ENCODE results near the gene AFTPH. TPM values are rescaled to one million over a fixed set of nuclear protein-coding genes. Genes with fewer than 3 reads are reported as not detected.

Gene AFTPH
- total RNA-seq, 1 experiment from 2014 or later, result 18.8 TPM

- intact Hi-C loops (cut with micrococcal nuclease; ENCODE audit: unreplicated experiment), result no loop called here
- Histone ChIP-seq H3K9me3 (ENCODE audit: low read depth, low read length, poor library complexity, severe bottlenecking) (no peaks in the 10 kb centered on the region), H3K36me3 (ENCODE audit: insufficient read depth, low read length, poor library complexity, severe bottlenecking) (no peaks in the 10 kb centered on the region), H3K4me1 (ENCODE audit: insufficient read depth, low read length, poor library complexity, severe bottlenecking) (peaks cover 2% of the 10 kb centered on the region), H3K27ac (ENCODE audit: low read depth, low read length, poor library complexity, severe bottlenecking) (no peak overlapping the region), H3K4me3 (ENCODE audit: low read depth, low read length, poor library complexity, severe bottlenecking) (no peak overlapping the region), H3K27me3 (replicated peaks; ENCODE audit: insufficient read depth, low read depth, low read length, poor library complexity) (no peaks in the 10 kb centered on the region)
- DNase-seq (ENCODE audit: low spot score), result no peak
- CTCF ChIA-PET, result no interaction called here
- POLR2A ChIA-PET (ENCODE audit: low non-redundant PET), result no interaction called here
- TF ChIP-seq CTCF (conservative IDR thresholded peaks at IDR 0.05; ENCODE audit: low read depth, low read length) (no peak), EZH2 (IDR thresholded peaks at IDR 0.05; ENCODE audit: borderline replicate concordance, low read depth, low read length, poor library complexity, severe bottlenecking) (no peak)
- BruUV-seq (replicated peaks), result no TSS peak
Measured at GRCh38 chr2:64622443-64623241, 98.5 kb downstream of the AFTPH start.

DNA sequence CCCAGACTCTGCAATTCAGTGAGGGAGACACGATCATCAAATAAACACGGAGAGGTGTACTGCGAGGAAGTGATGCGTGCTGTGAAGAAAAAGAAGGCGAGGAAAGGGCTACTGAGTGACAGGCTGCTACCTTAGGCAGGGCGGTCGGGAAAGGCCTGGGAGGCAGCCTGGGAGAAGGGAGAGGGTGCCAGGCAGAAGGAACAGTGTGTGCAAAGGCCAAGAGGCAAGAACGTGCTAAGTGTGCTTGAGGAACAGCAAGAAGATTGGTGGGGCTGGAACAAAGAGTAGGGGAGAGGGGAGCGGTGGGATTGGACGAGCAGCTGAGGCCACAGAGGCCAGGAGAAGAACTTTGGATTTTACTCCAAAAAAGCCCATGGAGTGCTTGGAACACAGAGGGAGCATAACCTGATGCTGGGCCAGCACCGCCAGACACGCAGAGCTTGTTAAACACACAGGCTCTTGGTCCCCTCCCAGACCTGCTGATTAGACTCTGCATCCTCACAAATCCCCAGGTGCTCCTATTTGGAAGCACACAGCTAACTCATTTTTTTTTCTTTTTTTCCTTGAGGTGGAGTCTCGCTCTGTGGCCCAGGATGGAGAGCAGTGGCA lies 99.2 kb downstream of the AFTPH start:
- Histone ChIP-seq H3K27me3 (replicated peaks; ENCODE audit: insufficient read depth, low read depth, low read length, poor library complexity) (no peaks in the 10 kb centered on the region), H3K4me1 (ENCODE audit: insufficient read depth, low read length, poor library complexity, severe bottlenecking) (no peaks in the 10 kb centered on the region), H3K4me3 (ENCODE audit: low read depth, low read length, poor library complexity, severe bottlenecking) (no peak overlapping the region), H3K9me3 (ENCODE audit: low read depth, low read length, poor library complexity, severe bottlenecking) (no peaks in the 10 kb centered on the region), H3K36me3 (ENCODE audit: insufficient read depth, low read length, poor library complexity, severe bottlenecking) (no peaks in the 10 kb centered on the region), H3K27ac (ENCODE audit: low read depth, low read length, poor library complexity, severe bottlenecking) (no peak overlapping the region)
- no peak for TF ChIP-seq EZH2 (IDR thresholded peaks at IDR 0.05; ENCODE audit: borderline replicate concordance, low read depth, low read length, poor library complexity, severe bottlenecking)
- ChIA-PET CTCF (no interaction called here), POLR2A (ENCODE audit: low non-redundant PET) (no interaction called here)
- no peak for DNase-seq (ENCODE audit: low spot score)
- intact Hi-C loops (cut with micrococcal nuclease; ENCODE audit: unreplicated experiment), result no loop called here
- BruUV-seq (replicated peaks), result no TSS peak

GRCh38 chr2:64624108-64624610 lies 100.0 kb downstream of the AFTPH start:
- intact Hi-C loops (cut with micrococcal nuclease; ENCODE audit: unreplicated experiment), result no loop called here
- TF ChIP-seq CTCF (conservative IDR thresholded peaks at IDR 0.05; ENCODE audit: low read depth, low read length) (no peak), EZH2 (IDR thresholded peaks at IDR 0.05; ENCODE audit: borderline replicate concordance, low read depth, low read length, poor library complexity, severe bottlenecking) (no peak)
- no peak for DNase-seq (ENCODE audit: low spot score)
- BruUV-seq (replicated peaks), result no TSS peak
- no peak overlapping the region for H3K4me3 ChIP-seq (ENCODE audit: low read depth, low read length, poor library complexity, severe bottlenecking)
- H3K27me3 ChIP-seq (replicated peaks; ENCODE audit: insufficient read depth, low read depth, low read length, poor library complexity), result no peaks in the 10 kb centered on the region
- no peaks in the 10 kb centered on the region for H3K4me1 ChIP-seq (ENCODE audit: insufficient read depth, low read length, poor library complexity, severe bottlenecking)
- no peaks in the 10 kb centered on the region for H3K36me3 ChIP-seq (ENCODE audit: insufficient read depth, low read length, poor library complexity, severe bottlenecking)
- POLR2A ChIA-PET (ENCODE audit: low non-redundant PET), result no interaction called here
- CTCF ChIA-PET, result no interaction called here
- no peaks in the 10 kb centered on the region for H3K9me3 ChIP-seq (ENCODE audit: low read depth, low read length, poor library complexity, severe bottlenecking)
- H3K27ac ChIP-seq (ENCODE audit: low read depth, low read length, poor library complexity, severe bottlenecking), result no peak overlapping the region
